Measurements from ENCODE around the gene HOXA2.

DNA sequence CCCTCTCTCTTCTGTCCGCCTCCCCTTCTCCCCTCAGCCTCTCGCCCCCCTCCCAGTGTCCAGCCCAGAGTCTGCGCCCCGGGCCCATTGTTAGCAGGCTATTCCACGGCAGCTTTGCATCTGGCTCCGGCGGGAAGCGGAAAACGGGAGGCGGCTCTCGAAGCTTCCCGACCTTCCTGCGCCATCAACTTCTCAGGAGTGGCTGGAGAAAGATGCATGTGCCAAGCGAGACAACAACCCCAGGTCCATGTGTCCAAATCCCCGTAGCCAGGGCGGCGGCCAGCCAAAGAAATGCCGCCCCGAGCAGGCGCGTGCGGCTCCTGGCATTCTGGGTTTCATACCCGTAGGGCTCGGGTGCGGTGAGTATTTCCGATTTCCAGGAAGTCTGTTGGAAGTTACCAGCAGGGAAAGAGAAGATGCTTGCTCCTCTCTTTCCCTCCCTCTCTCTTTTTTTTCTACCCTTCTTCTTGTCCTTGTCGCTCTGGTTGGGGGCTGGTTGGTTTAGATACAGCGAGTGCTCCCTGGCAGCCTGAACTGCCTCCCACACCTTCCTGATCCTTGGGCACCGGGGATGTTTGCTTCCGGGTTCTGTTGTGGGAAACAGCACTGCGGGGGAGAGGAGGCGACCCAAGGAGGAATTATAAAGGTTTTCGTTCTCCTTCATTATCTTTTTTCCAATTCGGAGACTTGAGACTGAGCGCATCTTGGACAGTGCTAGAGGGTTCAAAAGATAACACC lies 1.2 kb upstream of the HOXA2 start:
- TF ChIP-seq POLR2A (IDR thresholded peaks at IDR 0.05) (no peak), EP300 (IDR thresholded peaks at IDR 0.05) (no peak)
- TF ChIP-seq, protein P1, sequence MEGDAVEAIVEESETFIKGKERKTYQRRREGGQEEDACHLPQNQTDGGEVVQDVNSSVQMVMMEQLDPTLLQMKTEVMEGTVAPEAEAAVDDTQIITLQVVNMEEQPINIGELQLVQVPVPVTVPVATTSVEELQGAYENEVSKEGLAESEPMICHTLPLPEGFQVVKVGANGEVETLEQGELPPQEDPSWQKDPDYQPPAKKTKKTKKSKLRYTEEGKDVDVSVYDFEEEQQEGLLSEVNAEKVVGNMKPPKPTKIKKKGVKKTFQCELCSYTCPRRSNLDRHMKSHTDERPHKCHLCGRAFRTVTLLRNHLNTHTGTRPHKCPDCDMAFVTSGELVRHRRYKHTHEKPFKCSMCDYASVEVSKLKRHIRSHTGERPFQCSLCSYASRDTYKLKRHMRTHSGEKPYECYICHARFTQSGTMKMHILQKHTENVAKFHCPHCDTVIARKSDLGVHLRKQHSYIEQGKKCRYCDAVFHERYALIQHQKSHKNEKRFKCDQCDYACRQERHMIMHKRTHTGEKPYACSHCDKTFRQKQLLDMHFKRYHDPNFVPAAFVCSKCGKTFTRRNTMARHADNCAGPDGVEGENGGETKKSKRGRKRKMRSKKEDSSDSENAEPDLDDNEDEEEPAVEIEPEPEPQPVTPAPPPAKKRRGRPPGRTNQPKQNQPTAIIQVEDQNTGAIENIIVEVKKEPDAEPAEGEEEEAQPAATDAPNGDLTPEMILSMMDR (IDR thresholded peaks at IDR 0.05): no peak

Data from suprapubic skin (tissue), 3 donors.